Astrocyte (in vitro differentiated cells and primary cell): ENCODE measurements around the gene UPB1. TPM values are rescaled to one million over a fixed set of nuclear protein-coding genes. Genes with fewer than 3 reads are reported as not detected.

ENCODE experiments used
- DNase-seq: peaks from one replicate; pipeline ENCODE4 v3.0.0-alpha.2; 2010; ENCODE audit warnings: low read depth
- FAIRE-seq: peaks from 2 replicates; lab custom pipeline; 2011; peaks lifted over from hg19 to GRCh38; lab: Jason Lieb, UNC
- H2AFZ ChIP-seq: 2 replicates; pipeline ENCODE4 v1.6.0; 2012; ENCODE audit warnings: low read depth, low read length, inconsistent platforms
- H3K27ac ChIP-seq: 2 replicates; pipeline ENCODE4 v1.5.1; 2011; ENCODE audit warnings: low read depth, low read length, inconsistent platforms
- H3K27me3 ChIP-seq: 2 replicates; pipeline ENCODE4 v1.6.0; 2011; ENCODE audit warnings: low read length, inconsistent platforms; ENCODE audit not compliant: insufficient read depth
- H3K36me3 ChIP-seq: 2 replicates; pipeline ENCODE4 v1.5.1; 2011; ENCODE audit warnings: low read length, inconsistent platforms; ENCODE audit not compliant: insufficient read depth
- H3K4me1 ChIP-seq: 2 replicates; pipeline ENCODE4 v1.5.1; 2011; ENCODE audit warnings: low read length, inconsistent platforms; ENCODE audit not compliant: insufficient read depth
- H3K4me2 ChIP-seq: 2 replicates; pipeline ENCODE4 v1.6.0; 2012; ENCODE audit warnings: low read length, inconsistent platforms
- H3K4me3 ChIP-seq: 2 replicates; pipeline ENCODE4 v1.5.1; 2011; ENCODE audit warnings: low read depth, mild to moderate bottlenecking, low read length, inconsistent platforms; ENCODE audit not compliant: insufficient read depth
- H3K79me2 ChIP-seq: 2 replicates; pipeline ENCODE4 v1.6.0; 2012; ENCODE audit warnings: mild to moderate bottlenecking, low read length, inconsistent platforms; ENCODE audit not compliant: insufficient read depth
- H3K9ac ChIP-seq: 2 replicates; pipeline ENCODE4 v1.6.0; 2012; ENCODE audit warnings: mild to moderate bottlenecking, low read length, inconsistent platforms
- H3K9me3 ChIP-seq: 2 replicates; pipeline ENCODE4 v1.5.1; 2012; ENCODE audit warnings: low read depth, mild to moderate bottlenecking, low read length, inconsistent platforms; ENCODE audit not compliant: insufficient read depth
- H4K20me1 ChIP-seq: 2 replicates; pipeline ENCODE4 v1.6.0; 2012; ENCODE audit warnings: low read length, inconsistent platforms; ENCODE audit not compliant: insufficient read depth
- H3K27ac Mint-ChIP-seq: one replicate; pipeline ENCODE4 v1.8.0; 2021; ENCODE audit warnings: mild to moderate bottlenecking, mixed read lengths; ENCODE audit not compliant: unreplicated experiment
- H3K27me3 Mint-ChIP-seq: one replicate; pipeline ENCODE4 v1.8.0; 2021; ENCODE audit warnings: low read depth, mixed read lengths; ENCODE audit not compliant: unreplicated experiment
- H3K36me3 Mint-ChIP-seq: one replicate; pipeline ENCODE4 v1.8.0; 2021; ENCODE audit warnings: low read depth, mixed read lengths; ENCODE audit not compliant: unreplicated experiment
- H3K4me1 Mint-ChIP-seq: one replicate; pipeline ENCODE4 v1.8.0; 2021; ENCODE audit warnings: low read depth, mixed read lengths; ENCODE audit not compliant: unreplicated experiment
- H3K4me3 Mint-ChIP-seq: one replicate; pipeline ENCODE4 v1.8.0; 2021; ENCODE audit warnings: mild to moderate bottlenecking, moderate library complexity, mixed read lengths; ENCODE audit not compliant: unreplicated experiment
- H3K9me3 Mint-ChIP-seq: one replicate; pipeline ENCODE4 v1.8.0; 2021; ENCODE audit warnings: mild to moderate bottlenecking, mixed read lengths; ENCODE audit not compliant: unreplicated experiment
- CTCF ChIP-seq: IDR thresholded peaks from 2 replicates; pipeline ENCODE4 v1.5.1; 2011; ENCODE audit warnings: low read depth, mild to moderate bottlenecking, inconsistent platforms, low read length, moderate library complexity; ENCODE audit not compliant: insufficient read depth
- EZH2 ChIP-seq: IDR thresholded peaks from 2 replicates; pipeline ENCODE4 v1.6.1; 2012; ENCODE audit warnings: mild to moderate bottlenecking, low read length, inconsistent platforms; ENCODE audit not compliant: insufficient read depth
- total RNA-seq: library from RNA; stranded (reverse); gene quantifications from 2 replicates; pipeline ENCODE4 v1.2.1, GENCODE V29; 2021

The UPB1 gene
- total RNA-seq, 1 donor from 2014 or later: 0.30 TPM

- Histone ChIP-seq H3K9ac (no peak overlapping the region), H3K79me2 (no peaks in the 10 kb centered on the region), H3K4me3 (no peak overlapping the region), H3K27me3 (peaks cover 17% of the 10 kb centered on the region), H3K4me2 (no peak overlapping the region), H4K20me1 (no peaks in the 10 kb centered on the region), H3K27ac (no peak overlapping the region), H3K36me3 (no peaks in the 10 kb centered on the region), H2AFZ (no peak overlapping the region), H3K9me3 (no peaks in the 10 kb centered on the region), H3K4me1 (peaks cover 9% of the 10 kb centered on the region)
- no peak for DNase-seq
- H3K36me3 Mint-ChIP-seq: peaks cover 2% of the 10 kb centered on the region
- TF ChIP-seq CTCF (no peak), EZH2 (no peak)
- H3K9me3 Mint-ChIP-seq: peaks cover 3% of the 10 kb centered on the region
- H3K4me3 Mint-ChIP-seq: no peak overlapping the region
- peaks cover 3% of the 10 kb centered on the region for H3K4me1 Mint-ChIP-seq
- H3K27ac Mint-ChIP-seq: no peak overlapping the region
- peaks cover 40% of the 10 kb centered on the region for H3K27me3 Mint-ChIP-seq
- no peak for FAIRE-seq
Measured at GRCh38 chr22:24492391-24492790, 2.7 kb upstream of the UPB1 start.

GRCh38 chr22:24494167-24494527 is 985 bp upstream of the UPB1 start:
- Histone ChIP-seq H3K4me2 (peak overlapping the region; percentile 77), H3K79me2 (no peaks in the 10 kb centered on the region), H3K9ac (no peak overlapping the region), H2AFZ (peak overlapping the region; percentile 69), H3K36me3 (no peaks in the 10 kb centered on the region), H3K4me3 (peak overlapping the region; percentile 37), H3K27ac (no peak overlapping the region), H3K4me1 (peaks cover 9% of the 10 kb centered on the region), H4K20me1 (no peaks in the 10 kb centered on the region), H3K9me3 (no peaks in the 10 kb centered on the region), H3K27me3 (peaks cover 22% of the 10 kb centered on the region)
- Mint-ChIP-seq H3K4me3 (no peak overlapping the region), H3K4me1 (peaks cover 3% of the 10 kb centered on the region), H3K36me3 (peaks cover 2% of the 10 kb centered on the region), H3K27ac (no peak overlapping the region), H3K9me3 (peaks cover 3% of the 10 kb centered on the region), H3K27me3 (peaks cover 58% of the 10 kb centered on the region)
- DNase-seq (no peak), FAIRE-seq (no peak)
- TF ChIP-seq CTCF (no peak), EZH2 (no peak)

- no peak for DNase-seq
- peaks cover 3% of the 10 kb centered on the region for H3K9me3 Mint-ChIP-seq
- TF ChIP-seq CTCF (no peak), EZH2 (no peak)
- H3K9ac ChIP-seq: no peak overlapping the region
- H3K36me3 Mint-ChIP-seq: peaks cover 2% of the 10 kb centered on the region
- H4K20me1 ChIP-seq: no peaks in the 10 kb centered on the region
- no peak overlapping the region for H3K4me3 Mint-ChIP-seq
- no peaks in the 10 kb centered on the region for H3K79me2 ChIP-seq
- H3K27me3 Mint-ChIP-seq: peaks cover 69% of the 10 kb centered on the region
- no peak overlapping the region for H3K4me3 ChIP-seq
- no peak overlapping the region for H3K4me2 ChIP-seq
- no peak for FAIRE-seq
- no peaks in the 10 kb centered on the region for H3K9me3 ChIP-seq
- peaks cover 3% of the 10 kb centered on the region for H3K4me1 Mint-ChIP-seq
- H3K27ac ChIP-seq: no peak overlapping the region
- H3K27ac Mint-ChIP-seq: no peak overlapping the region
- peaks cover 9% of the 10 kb centered on the region for H3K4me1 ChIP-seq
- H3K27me3 ChIP-seq: peaks cover 22% of the 10 kb centered on the region
- no peak overlapping the region for H2AFZ ChIP-seq
- H3K36me3 ChIP-seq: no peaks in the 10 kb centered on the region
Measured at GRCh38 chr22:24495365-24495675, 188 bp downstream of the UPB1 start.
